Panc1 (cell line): ENCODE measurements around the gene KIAA1671. TPM values are rescaled to one million over a fixed set of nuclear protein-coding genes. Genes with fewer than 3 reads are reported as not detected.

ENCODE experiments used
- ATAC-seq: fragments of 200-7000 bp; cut with Tn5 transposase; 2 replicates; pipeline ENCODE4 v1.9.1; 2020; ENCODE audit warnings: mild to moderate bottlenecking, moderate library complexity
- BruUV-seq: library from RNA; stranded (reverse); fragments of 400-500 nt; replicated peaks from 2 replicates; lab custom pipeline; 2021; lab: Mats Ljungman, UMichigan
- CTCF ChIA-PET: fragments of 300-600 bp; sonication (Branson Sonifier 250); formaldehyde crosslinking; loops from one replicate; lab custom pipeline; 2022; ENCODE audit warnings: antibody characterized with exemption; lab: Charles Lee
- POLR2A ChIA-PET: fragments of 300-600 bp; sonication (Branson Sonifier 250); formaldehyde crosslinking; loops from one replicate; lab custom pipeline; 2022; ENCODE audit warnings: antibody characterized with exemption; lab: Charles Lee
- DNase-seq: peaks from one replicate; pipeline ENCODE4 v3.0.0-alpha.2; 2010; ENCODE audit warnings: low read depth, low spot score
- H3K27ac ChIP-seq: 2 replicates; pipeline ENCODE4 v1.5.1; 2011; ENCODE audit warnings: mild to moderate bottlenecking, low read length, inconsistent platforms
- H3K27me3 ChIP-seq: fragments of 200-500 bp; sonication (Bioruptor generic); 2 replicates; pipeline ENCODE4 v1.6.0; 2014; ENCODE audit warnings: low read length, inconsistent platforms; ENCODE audit not compliant: control insufficient read depth, insufficient read depth
- H3K36me3 ChIP-seq: fragments of 200-500 bp; sonication (Bioruptor generic); 2 replicates; pipeline ENCODE4 v1.5.1; 2014; ENCODE audit warnings: inconsistent platforms, mild to moderate bottlenecking, low read length, moderate library complexity; ENCODE audit not compliant: control insufficient read depth, insufficient read depth
- H3K4me1 ChIP-seq: 2 replicates; pipeline ENCODE4 v1.5.1; 2011; ENCODE audit warnings: inconsistent platforms, mild to moderate bottlenecking, low read length, moderate library complexity; ENCODE audit not compliant: control insufficient read depth, insufficient read depth
- H3K4me3 ChIP-seq, 2 experiments: 2 replicates each; pipeline ENCODE4 v1.5.1; 2011 to 2012; ENCODE audit warnings: low read depth in 2 of 2, low read length in 2 of 2, mild to moderate bottlenecking in 2 of 2, inconsistent platforms in 1 of 2, moderate library complexity in 1 of 2
- H3K9me3 ChIP-seq: fragments of 200-500 bp; sonication (Bioruptor generic); 2 replicates; pipeline ENCODE4 v1.5.1; 2014; ENCODE audit warnings: low read depth, mild to moderate bottlenecking, inconsistent platforms, low read length, moderate library complexity; ENCODE audit not compliant: control insufficient read depth, insufficient read depth
- POLR2AphosphoS5 ChIP-seq: IDR thresholded peaks from 2 replicates; pipeline ENCODE4 v1.6.1; 2012; ENCODE audit warnings: mild to moderate bottlenecking, low read depth, low read length, moderate library complexity
- SIN3A ChIP-seq: IDR thresholded peaks from 2 replicates; pipeline ENCODE4 v1.6.1; 2012; ENCODE audit warnings: low read depth, mild to moderate bottlenecking, low read length, moderate library complexity, borderline replicate concordance; ENCODE audit not compliant: insufficient read depth
- TCF7L2 ChIP-seq: IDR thresholded peaks from 2 replicates; pipeline ENCODE4 v1.6.1; 2011; ENCODE audit warnings: mild to moderate bottlenecking, low read depth, low read length, inconsistent platforms
- in situ Hi-C: cut with HindIII; loops from 2 replicates; pipeline ENCODE4 v1.10.0; 2016; ENCODE audit warnings: low sequenced_read_pairs, low pct_unique_long_range_greater_than_20kb
- intact Hi-C: fragments of 100-400 bp; cut with micrococcal nuclease; formaldehyde crosslinking; loops from one replicate; pipeline ENCODE4 v1.10.0; 2022; ENCODE audit not compliant: unreplicated experiment
- total RNA-seq: library from RNA; stranded (reverse); gene quantifications from one replicate; pipeline ENCODE4 v1.2.1, GENCODE V29; 2021; ENCODE audit not compliant: unreplicated experiment
- TF ChIP-seq, protein P1 (sequence below), 2 experiments: IDR thresholded peaks; 2 replicates each; pipeline ENCODE4 v1.6.1; 2011 to 2012; ENCODE audit warnings: low read depth in 2 of 2, control low read depth in 1 of 2, low read length in 1 of 2, mild to moderate bottlenecking in 1 of 2, moderate library complexity in 1 of 2; ENCODE audit not compliant: insufficient read depth in 1 of 2
- TF ChIP-seq, protein P2 (sequence below): fragments of 450-650 bp; IDR thresholded peaks from 2 replicates; pipeline ENCODE4 v1.5.1; 2017; ENCODE audit warnings: mild to moderate bottlenecking

Gene KIAA1671
- total RNA-seq, 1 experiment from 2014 or later, result 48.1 TPM

DNA sequence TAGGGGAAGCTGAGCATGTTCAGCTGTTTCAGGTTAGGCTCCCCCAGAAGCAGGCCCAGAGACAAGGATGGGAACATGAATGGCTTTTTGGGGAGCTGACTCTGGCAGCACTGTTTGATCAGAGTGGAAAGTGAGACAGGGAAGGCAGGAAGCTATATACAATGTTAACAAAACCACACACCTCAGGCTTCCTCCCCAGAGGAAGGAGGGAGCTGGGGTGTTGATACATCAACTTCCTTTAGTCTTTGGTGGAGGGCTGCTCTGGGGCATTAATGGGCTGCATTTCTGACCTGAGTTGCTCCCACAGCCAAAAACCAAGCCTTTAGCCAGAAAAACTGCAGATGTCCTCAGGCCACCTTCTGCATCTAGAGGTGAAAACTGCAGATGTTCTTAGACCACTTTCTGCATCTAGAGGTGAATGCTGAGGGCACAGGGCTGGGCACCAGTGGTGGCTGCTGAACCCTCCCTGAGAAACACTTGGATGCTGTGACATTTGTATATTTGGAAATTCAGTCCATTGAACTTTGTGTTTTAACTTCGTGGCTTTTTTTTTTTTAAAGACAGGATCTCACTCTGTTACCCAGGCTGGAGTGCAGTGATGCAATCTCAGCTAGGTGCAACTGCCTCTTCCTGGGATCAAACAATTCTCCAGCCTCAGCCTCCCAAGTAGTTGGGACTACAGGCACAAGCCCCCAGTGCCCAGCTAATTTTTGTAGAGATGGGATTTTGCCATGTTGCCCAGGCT, 49.9 kb downstream of the KIAA1671 start:
- Histone ChIP-seq H3K4me1 (peaks cover 19% of the 10 kb centered on the region), H3K4me3 (no peak overlapping the region), H3K9me3 (no peaks in the 10 kb centered on the region), H3K27me3 (no peaks in the 10 kb centered on the region), H3K36me3 (no peaks in the 10 kb centered on the region), H3K27ac (peak overlapping the region; percentile 59; the same call in 1 of the 2 replicates)
- POLR2A ChIA-PET, result no interaction called here
- intact Hi-C loops (no loop called here), in situ Hi-C loops (no loop called here)
- DNase-seq, result no peak
- CTCF ChIA-PET, result no interaction called here
- TF ChIP-seq SIN3A (no peak), POLR2AphosphoS5 (no peak), TCF7L2 (no peak)
- TF ChIP-seq, protein P1, sequence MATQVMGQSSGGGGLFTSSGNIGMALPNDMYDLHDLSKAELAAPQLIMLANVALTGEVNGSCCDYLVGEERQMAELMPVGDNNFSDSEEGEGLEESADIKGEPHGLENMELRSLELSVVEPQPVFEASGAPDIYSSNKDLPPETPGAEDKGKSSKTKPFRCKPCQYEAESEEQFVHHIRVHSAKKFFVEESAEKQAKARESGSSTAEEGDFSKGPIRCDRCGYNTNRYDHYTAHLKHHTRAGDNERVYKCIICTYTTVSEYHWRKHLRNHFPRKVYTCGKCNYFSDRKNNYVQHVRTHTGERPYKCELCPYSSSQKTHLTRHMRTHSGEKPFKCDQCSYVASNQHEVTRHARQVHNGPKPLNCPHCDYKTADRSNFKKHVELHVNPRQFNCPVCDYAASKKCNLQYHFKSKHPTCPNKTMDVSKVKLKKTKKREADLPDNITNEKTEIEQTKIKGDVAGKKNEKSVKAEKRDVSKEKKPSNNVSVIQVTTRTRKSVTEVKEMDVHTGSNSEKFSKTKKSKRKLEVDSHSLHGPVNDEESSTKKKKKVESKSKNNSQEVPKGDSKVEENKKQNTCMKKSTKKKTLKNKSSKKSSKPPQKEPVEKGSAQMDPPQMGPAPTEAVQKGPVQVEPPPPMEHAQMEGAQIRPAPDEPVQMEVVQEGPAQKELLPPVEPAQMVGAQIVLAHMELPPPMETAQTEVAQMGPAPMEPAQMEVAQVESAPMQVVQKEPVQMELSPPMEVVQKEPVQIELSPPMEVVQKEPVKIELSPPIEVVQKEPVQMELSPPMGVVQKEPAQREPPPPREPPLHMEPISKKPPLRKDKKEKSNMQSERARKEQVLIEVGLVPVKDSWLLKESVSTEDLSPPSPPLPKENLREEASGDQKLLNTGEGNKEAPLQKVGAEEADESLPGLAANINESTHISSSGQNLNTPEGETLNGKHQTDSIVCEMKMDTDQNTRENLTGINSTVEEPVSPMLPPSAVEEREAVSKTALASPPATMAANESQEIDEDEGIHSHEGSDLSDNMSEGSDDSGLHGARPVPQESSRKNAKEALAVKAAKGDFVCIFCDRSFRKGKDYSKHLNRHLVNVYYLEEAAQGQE (IDR thresholded peaks at IDR 0.05; ENCODE audit: insufficient read depth in 1 of 2, low read depth in 2 of 2, low read length in 1 of 2), result no peak
- TF ChIP-seq, protein P2, sequence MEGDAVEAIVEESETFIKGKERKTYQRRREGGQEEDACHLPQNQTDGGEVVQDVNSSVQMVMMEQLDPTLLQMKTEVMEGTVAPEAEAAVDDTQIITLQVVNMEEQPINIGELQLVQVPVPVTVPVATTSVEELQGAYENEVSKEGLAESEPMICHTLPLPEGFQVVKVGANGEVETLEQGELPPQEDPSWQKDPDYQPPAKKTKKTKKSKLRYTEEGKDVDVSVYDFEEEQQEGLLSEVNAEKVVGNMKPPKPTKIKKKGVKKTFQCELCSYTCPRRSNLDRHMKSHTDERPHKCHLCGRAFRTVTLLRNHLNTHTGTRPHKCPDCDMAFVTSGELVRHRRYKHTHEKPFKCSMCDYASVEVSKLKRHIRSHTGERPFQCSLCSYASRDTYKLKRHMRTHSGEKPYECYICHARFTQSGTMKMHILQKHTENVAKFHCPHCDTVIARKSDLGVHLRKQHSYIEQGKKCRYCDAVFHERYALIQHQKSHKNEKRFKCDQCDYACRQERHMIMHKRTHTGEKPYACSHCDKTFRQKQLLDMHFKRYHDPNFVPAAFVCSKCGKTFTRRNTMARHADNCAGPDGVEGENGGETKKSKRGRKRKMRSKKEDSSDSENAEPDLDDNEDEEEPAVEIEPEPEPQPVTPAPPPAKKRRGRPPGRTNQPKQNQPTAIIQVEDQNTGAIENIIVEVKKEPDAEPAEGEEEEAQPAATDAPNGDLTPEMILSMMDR, result no peak
- ATAC-seq, result no peak
- no TSS peak for BruUV-seq

DNA sequence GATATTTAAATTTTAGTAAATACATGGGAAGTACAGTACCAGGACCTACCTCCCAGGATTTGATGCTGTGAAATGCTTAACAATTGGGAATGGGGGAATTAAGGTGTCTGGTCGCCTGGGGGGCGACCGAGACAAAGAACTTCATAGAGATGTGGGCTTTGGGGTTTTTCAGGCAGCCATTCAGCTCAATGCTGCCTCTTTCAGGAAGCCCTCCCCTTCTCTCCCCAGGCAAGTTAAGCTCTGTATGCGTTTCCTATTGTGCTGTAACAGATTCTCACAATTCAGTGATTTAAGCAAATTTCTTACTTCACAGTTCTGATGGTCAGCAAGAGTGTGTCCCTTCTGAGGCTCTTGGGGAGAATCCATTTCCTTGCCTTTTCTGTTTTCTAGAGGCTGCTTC, 53.8 kb downstream of the KIAA1671 start:
- in situ Hi-C loops (no loop called here), intact Hi-C loops (no loop called here)
- Histone ChIP-seq H3K27ac (no peak overlapping the region), H3K9me3 (no peaks in the 10 kb centered on the region), H3K36me3 (no peaks in the 10 kb centered on the region), H3K4me3 (no peak overlapping the region), H3K27me3 (no peaks in the 10 kb centered on the region), H3K4me1 (peaks cover 17% of the 10 kb centered on the region)
- ChIA-PET CTCF (no interaction called here), POLR2A (no interaction called here)
- no TSS peak for BruUV-seq
- TF ChIP-seq, protein P1 (IDR thresholded peaks at IDR 0.05; ENCODE audit: insufficient read depth in 1 of 2, low read depth in 2 of 2, low read length in 1 of 2), result no peak
- TF ChIP-seq POLR2AphosphoS5 (no peak), TCF7L2 (no peak), SIN3A (no peak)
- TF ChIP-seq, protein P2, result no peak
- DNase-seq (no peak), ATAC-seq (no peak)
